Stimulated activated naive CD4-positive, alpha-beta T cell treated with Interleukin-2 at 50 U/mL for 16 hours (primary cell): ENCODE measurements around the gene KCTD11.
"Not testable (repeated sequence)": the region's sequence is repeated elsewhere in the genome, so short reads cannot be mapped to it uniquely, and the experiment has no call there.

Experiments
- DNase-seq: peaks from one replicate; lab custom pipeline; 2025; lab: John Stamatoyannopoulos, UW

KCTD11 gene

DNA sequence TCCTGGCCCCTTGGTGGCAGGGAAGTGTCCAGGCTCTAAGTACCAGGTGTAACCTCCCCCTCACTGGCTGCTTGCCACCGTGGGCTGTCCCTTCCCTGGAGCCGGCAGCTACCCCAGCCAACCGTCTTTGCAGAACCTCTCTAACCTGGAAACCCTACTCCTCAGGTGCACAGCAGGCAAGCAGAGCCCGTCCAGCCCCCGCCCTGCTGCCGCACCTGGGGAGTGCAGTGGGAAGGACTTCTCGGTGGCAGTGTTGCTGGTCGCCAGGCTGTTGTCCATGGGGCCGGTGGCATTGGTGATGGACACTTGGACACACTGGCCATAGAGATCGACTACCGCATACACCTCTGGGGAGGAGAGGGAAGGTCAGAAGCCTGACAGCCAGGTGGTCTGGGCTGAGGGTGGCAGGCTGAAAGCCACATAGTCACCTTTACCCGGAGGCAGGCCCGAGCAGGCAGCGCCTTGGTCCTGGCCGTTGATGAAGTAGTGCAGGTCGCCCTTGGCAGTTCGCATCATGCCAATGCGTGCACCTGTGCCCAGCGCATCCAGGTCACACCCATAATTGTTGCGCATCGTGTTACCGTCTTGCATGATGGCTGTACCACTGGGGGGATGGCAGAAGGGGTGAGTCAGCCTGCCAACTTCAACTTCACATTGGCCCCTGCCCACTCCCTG is 29.3 kb upstream of the KCTD11 start:
- DNase-seq, result no peak

DNA sequence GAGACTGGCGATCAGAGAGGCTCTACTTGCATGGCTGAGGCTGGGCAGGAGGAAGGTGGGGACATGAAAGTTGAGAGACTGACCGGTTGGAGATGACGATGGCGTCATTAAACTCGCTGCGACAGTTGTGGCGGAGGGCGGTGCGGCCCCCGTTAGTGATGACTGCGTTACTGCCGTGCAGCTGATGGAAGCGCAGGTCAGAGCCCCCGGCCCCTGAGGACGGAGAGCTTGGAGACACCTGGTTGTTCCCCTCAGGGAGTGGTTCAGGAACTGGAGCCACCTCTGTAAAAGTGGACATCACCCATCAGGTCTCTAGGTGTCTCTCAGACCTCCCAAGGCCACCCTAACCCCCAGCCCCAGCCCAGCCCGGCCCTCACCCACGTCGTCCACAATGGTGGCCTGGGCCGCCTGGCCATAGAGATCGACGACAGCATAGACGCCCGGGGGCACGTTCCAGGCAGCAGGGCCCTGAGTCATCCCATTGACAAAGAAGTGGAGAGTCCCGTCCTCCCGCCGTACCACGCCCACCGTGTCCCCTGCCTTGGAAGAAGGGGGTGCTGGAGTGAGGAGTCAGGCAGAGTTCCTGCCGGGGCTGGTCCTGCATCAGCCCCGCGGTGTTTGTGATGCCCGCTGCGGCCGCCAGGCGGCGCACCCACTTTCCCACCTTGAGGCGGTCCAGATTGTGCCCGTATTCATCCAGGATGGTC is 28.1 kb upstream of the KCTD11 start:
- DNase-seq, result peak; percentile 42

GRCh38 chr17:7324438-7324779 is 27.6 kb upstream of the KCTD11 start:
- DNase-seq, result no peak

- no peak for DNase-seq
Measured at GRCh38 chr17:7325031-7325528, 26.9 kb upstream of the KCTD11 start.

- DNase-seq, result no peak
Measured at GRCh38 chr17:7326186-7326585, 25.8 kb upstream of the KCTD11 start.

DNA sequence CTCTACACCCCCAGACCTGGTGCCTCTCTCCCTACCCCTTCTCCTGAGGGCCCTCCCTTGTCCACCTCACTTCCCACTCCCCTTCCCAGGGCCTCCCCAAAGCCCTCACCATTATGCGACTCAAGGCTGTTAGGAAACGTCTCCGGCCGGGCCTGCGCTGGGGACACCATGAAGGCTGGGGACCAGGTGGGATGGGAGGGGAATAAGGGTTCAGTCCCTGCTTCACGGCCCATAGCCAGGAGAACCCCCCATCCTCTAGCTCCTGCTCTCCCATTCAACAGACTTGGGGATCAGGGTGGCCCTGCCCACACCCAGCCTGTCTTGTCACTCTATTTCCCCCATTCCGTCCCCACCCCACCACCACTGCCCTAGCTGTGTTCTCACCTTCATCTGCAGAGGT is 24.9 kb upstream of the KCTD11 start:
- DNase-seq, result no peak

DNA sequence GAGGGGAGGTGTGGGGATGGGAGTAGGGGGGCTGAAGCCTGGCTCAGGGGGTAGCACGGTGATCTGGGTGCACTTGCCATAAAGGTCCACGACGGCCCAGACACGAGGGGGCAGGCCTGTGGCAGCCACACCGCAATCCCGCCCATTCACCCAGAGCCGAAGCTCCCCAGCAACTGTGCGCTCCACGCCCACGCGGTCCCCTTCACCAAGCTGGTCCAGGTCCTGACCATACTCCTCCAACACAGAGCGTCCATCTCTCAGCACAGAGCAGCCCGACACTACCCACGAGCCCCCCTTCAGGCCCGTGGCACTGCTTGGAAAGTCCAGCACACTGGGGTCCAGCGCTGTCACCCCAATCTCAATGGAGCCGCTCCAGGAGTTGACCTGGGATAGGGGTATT is 24.5 kb upstream of the KCTD11 start:
- no peak for DNase-seq

- DNase-seq, result no peak
Measured at GRCh38 chr17:7328009-7328408, 24.0 kb upstream of the KCTD11 start.

GRCh38 chr17:7328840-7329373 is 23.1 kb upstream of the KCTD11 start, which contains the start of gene NEURL4:
TSS of gene NEURL4 (minus strand) at chr17:7329335. CDS start at chr17:7329312, 23 bp downstream.
- DNase-seq, result peak; percentile 41

DNA sequence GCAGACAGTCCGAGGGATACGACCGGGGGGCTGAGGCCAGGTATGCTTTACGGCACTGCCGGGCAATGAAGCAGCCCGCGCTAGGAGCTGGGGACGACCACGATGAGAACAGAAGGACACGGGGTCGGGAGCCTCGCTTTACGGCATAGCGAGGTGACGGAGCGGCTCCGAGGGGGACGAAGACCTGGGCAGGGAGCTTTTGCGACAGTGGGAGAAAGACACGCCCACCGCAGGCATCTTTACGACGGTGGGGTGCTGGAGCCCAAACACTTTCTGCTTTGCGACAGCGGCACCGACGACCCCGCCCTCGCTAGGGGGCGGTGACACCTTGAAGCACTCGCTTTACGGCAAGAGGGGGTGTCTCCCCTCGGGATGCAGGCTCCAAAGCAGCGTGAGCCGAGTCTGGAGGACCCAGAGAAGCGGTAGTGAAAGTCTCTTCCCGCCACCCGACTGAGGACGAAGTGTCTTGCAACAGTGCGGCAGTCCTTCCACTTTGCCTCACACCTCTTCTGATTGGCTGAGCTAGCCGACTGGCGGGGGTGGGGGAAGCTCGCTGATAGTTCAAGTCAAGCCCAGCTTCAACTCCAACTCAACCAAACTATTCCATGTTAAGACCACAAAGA is 22.5 kb upstream of the KCTD11 start:
- DNase-seq, result peak; percentile 96

- DNase-seq, result peak; percentile 79
Measured at GRCh38 chr17:7329997-7330637, 21.8 kb upstream of the KCTD11 start.

DNA sequence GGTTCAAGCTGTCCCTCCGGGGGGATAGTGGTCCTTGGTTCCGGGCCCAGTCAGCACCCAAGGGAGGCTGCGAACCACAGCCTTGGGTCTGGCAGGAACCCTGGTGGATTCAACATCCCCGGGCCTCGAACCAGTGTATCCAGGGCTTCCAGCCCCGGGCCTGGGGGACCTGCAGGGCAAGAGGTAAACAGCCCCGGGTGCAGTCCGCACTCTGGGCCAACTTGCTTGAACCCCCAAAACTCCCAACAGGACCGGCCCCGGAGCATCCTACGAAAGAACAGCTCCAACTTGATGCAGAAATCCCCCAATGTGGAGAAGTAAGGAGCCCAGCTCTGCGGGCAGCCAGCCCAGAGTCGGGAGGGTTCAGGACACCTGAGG is 21.3 kb upstream of the KCTD11 start:
- DNase-seq, result no peak

DNA sequence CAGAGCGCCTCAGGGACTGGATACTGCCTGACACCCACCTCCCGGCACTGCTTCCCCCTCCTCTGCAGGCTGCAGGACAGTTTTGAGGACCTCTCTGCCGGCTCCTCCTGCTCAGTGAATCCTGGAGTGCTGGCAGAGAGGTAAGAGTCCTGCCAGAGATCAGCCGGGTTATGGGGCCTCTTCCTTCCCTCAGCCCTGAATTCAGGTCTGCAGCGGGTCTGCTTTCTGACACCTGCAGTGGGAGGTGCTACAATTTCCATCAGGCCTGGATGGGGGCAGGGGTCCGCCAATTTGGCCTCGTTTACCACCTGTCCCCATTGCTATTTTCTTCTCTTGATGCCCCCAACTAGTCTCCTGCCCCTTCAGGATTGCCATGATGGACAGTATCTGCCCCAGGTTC is 19.9 kb upstream of the KCTD11 start:
- DNase-seq, result no peak

GRCh38 chr17:7332600-7333069 is 19.3 kb upstream of the KCTD11 start:
- DNase-seq, result not testable (repeated sequence)

DNA sequence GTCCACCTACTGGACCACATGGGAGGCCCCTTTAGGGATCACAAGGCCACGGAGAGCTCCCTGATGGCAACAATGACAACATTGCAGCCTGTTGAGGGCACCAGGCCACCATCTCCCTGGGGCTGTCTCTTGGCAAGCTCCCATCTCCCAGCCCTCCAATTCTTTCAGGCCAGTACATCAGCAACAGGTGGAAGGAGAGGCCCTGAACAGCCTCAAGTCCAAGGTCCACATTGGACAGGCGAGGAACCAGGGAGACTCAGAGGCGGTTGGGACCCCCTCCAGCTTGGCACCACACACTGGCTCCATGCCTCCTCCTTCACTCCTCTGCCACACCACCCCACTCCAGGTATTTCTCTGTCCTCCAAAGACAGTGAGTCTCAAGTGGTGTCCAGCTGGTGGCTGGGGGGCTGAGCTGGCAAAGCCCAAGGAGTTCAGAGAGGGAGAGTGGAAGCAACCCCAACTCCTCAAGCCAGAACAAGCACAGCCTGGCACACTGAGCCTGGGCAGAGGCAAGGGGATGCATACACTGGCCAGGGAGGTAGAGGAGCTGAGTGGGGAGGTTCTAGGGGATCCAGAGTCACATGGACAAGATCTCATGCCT is 16.9 kb upstream of the KCTD11 start:
- DNase-seq, result no peak

DNA sequence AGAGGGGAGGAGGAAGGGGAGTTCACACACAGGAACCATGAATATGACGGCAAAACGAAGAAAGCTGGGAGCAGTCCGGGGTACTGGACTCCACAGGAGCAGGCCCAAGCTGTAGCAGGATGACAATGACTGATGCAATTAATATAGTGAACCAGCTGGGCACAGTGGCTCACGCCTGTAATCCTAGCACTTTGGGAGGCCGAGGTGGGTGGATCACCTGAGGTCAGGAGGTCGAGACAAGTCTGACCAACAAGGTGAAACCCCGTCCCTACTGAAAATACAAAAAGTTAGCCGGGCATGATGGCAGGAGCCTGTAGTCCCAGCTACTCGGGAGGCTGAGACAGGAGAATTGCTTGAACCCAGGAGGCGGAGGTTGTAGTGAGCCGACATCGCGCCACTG is 16.2 kb upstream of the KCTD11 start:
- not testable (repeated sequence) for DNase-seq

GRCh38 chr17:7336240-7337175 is 15.5 kb upstream of the KCTD11 start, which contains the start of gene ACAP1:
TSS of gene ACAP1 (plus strand) at chr17:7336529. CDS start at chr17:7336735, 206 bp downstream.
- DNase-seq, result peak; percentile 80

- DNase-seq, result not testable (repeated sequence)
Measured at GRCh38 chr17:7337600-7337999, 14.4 kb upstream of the KCTD11 start.

DNA sequence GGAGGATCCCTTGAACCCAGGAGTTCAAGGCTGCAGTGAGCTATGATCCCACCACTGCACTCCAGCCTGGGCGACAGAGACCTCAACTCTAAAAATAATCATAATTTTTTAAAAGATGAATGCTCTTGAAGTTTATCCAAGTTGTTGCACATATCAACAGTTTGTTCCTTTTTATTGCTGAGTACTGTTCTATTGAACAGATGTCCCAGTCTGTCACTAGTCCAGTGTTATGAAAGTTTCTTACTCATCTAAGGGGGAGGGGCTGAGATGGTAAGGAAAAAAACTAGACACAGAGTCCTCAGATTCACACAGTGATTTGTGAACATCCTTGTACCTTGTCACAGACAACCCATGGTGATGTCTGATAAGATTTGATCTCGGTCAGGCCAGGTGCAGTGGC is 11.8 kb upstream of the KCTD11 start:
- no peak for DNase-seq

DNA sequence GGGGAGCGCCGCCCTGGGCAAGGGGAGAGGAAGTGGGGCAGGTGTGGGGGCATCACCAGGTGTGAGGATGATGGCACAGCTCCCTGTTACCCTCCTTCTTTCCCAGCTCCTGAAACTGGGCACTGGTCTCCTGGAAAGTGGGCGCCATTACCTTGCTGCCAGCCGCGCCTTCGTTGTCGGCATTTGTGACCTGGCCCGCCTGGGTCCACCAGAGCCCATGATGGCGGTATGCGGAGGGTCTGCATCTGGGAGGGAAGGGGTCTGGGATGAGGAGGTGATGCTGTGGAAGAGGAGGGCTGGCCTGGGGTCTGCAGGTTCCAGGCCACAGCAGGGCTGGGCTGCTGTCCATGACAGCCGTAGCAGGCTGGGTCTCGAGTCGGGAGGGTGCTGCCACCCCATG is 10.1 kb upstream of the KCTD11 start:
- no peak for DNase-seq

DNA sequence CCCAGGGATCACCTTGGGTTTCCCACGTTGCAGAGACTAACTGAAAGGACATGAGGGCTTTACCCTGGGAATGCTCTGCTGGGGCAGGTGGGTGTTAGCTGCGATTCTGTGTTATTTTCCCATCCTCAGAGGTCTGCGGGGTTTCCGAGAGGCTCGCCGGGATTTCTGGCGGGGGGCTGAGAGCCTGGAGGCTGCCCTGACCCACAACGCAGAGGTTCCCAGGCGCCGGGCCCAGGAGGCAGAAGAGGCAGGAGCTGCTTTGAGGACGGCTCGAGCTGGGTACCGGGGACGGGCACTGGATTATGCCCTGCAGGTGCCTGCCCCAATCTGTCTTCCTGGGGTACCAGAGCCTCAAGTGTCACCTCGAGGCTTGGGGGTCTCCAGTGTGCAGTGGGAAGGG is 8.7 kb upstream of the KCTD11 start:
- no peak for DNase-seq
